Adrenal gland (tissue), 5 donors: ENCODE data around the gene SULT1A2.

Experiments
- POLR2A ChIP-seq, 2 donors: fragments of 450-650 bp; IDR thresholded peaks; one replicate each; pipeline ENCODE4 v1.6.1; 2017; ENCODE audit warnings: antibody characterized with exemption in 2 of 2, mild to moderate bottlenecking in 2 of 2, moderate library complexity in 1 of 2
- TF ChIP-seq, protein P1 (sequence below), 6 experiments: fragments of 450-650 bp in 4 of 6; fragments of 200-600 bp in 2 of 6; sonication (generic) in 1 of 6; IDR thresholded peaks; 1 replicate in 5 of 6; 2 replicates in 1 of 6; pipeline versions ENCODE4 v1.5.1 to v1.8.0; 2016 to 2021; ENCODE audit warnings: antibody characterized with exemption in 6 of 6, mild to moderate bottlenecking in 2 of 6, moderate library complexity in 1 of 6
- donor health status: DM: no; HTN: no; CAD: no.

DNA sequence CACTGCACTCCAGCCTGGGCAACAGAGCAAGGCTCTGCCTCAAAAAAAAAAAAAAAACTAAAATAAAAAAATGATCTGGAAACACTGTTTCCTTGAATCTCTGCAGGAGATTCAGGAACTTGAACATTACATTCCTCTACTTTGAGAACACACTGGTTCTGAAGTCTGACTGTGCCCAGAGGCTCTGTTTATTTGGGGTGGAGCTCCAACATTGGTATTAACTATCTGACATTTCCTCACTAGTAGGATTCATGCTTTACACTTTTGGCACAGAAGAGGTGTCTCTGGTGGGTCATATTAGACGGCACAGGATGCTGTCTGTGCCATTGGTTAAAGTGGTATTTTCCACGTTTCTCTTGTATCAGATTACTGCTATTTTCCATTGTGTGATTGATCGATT lies 10.4 kb downstream of the SULT1A2 start:
- TF ChIP-seq, protein P1, sequence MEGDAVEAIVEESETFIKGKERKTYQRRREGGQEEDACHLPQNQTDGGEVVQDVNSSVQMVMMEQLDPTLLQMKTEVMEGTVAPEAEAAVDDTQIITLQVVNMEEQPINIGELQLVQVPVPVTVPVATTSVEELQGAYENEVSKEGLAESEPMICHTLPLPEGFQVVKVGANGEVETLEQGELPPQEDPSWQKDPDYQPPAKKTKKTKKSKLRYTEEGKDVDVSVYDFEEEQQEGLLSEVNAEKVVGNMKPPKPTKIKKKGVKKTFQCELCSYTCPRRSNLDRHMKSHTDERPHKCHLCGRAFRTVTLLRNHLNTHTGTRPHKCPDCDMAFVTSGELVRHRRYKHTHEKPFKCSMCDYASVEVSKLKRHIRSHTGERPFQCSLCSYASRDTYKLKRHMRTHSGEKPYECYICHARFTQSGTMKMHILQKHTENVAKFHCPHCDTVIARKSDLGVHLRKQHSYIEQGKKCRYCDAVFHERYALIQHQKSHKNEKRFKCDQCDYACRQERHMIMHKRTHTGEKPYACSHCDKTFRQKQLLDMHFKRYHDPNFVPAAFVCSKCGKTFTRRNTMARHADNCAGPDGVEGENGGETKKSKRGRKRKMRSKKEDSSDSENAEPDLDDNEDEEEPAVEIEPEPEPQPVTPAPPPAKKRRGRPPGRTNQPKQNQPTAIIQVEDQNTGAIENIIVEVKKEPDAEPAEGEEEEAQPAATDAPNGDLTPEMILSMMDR (IDR thresholded peaks at IDR 0.05), result no peak
- no peak for TF ChIP-seq POLR2A (IDR thresholded peaks at IDR 0.05)
